ENCODE measurements around the gene UBAP1L.

DNA sequence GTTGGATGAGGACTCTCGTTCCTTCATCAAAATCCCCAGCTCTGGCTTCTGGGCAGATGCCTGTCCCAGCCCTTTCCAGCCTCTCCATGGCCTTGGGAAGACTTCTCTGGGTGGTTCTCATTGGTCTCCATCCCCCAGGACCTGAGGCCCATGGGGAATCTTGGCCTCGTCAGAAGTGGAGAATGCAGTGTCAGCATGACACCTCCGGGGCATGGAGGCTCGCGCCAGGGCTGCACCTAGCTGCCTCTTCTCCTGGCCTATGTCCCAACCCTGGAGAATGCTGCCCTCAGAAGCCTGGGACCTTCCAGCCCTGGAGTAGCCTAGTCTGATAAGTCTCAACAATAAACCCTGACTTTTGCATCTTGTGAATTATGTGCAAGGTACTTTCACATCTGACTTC is 35.4 kb downstream of the UBAP1L start:
- TF ChIP-seq POLR2A (IDR thresholded peaks at IDR 0.05; ENCODE audit: low read length) (no peak), GATA1 (IDR thresholded peaks at IDR 0.05; ENCODE audit: low read depth, low read length) (no peak)
